ENCODE measurements around the gene RNU5B-1. TPM values are rescaled to one million over a fixed set of nuclear protein-coding genes. Genes with fewer than 3 reads are reported as not detected.

The RNU5B-1 gene
- total and polyA plus RNA-seq, 2 of the 8 experiments (the other 6 are each of a cell fraction or from before 2014, with no cell fraction given), result not detected

DNA sequence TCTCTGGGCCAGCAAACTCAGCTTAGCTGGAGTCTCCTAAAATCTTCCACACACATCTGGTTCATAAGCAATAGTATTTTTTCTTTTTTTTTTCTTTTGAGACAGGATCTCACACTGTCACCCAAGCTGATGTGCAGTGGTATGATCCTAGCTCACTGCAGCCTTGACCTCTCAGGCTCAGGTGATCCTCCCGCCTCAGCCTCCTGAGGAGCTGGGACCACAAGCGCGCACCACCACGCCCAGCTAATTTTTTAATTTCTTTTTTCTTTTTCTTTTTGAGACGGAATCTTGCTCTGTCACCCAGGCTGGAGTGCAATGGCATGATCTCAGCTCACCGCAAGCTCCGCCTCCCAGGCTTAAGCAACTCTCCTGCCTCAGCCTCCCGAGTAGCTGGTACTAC is 34.3 kb downstream of the RNU5B-1 start:
- H3K4me1 ChIP-seq (replicated peaks in 1 of 4; ENCODE audit: control insufficient read depth in 3 of 4, insufficient read depth in 4 of 4, low read length in 3 of 4), result peaks cover 20 to 44% (median 34%) of the 10 kb centered on the region in 4 experiments
- H3K27ac ChIP-seq (ENCODE audit: low read depth, low read length), result no peak overlapping the region
- CTCF ChIA-PET (ENCODE audit: partially characterized antibody), result interaction anchor here (0.6 to 5.5 kb wide), 15 partner anchors 13 to 518 kb away, joined by 3 to 50 read pairs (median 4); no protein-coding TSS in a partner anchor
- no peak overlapping the region for H3K9ac ChIP-seq (replicated peaks in 1 of 4; ENCODE audit: extremely low read depth in 1 of 4, low read depth in 3 of 4, low read length in 3 of 4)
- no peak overlapping the region for H2BK120ac ChIP-seq (replicated peaks; ENCODE audit: low read depth, low read length)
- POLR2A ChIA-PET (ENCODE audit: partially characterized antibody), result interaction anchor here (0.8 to 3.7 kb wide), 6 partner anchors 10 to 48 kb away, joined by 3 to 20 read pairs (median 4); partner anchors contain the start of gene IGDCC3
- no peaks in the 10 kb centered on the region for H3K36me3 ChIP-seq (ENCODE audit: control insufficient read depth in 2 of 4, insufficient read depth in 4 of 4, low read length in 3 of 4)
- no peak overlapping the region for H4K8ac ChIP-seq (ENCODE audit: extremely low read depth, insufficient read depth, low read length)
- no peak for DNase-seq (ENCODE audit: low read depth in 1 of 2, low spot score in 2 of 2)
- no peaks in the 10 kb centered on the region for H3K27me3 ChIP-seq (replicated peaks in 1 of 4; ENCODE audit: control insufficient read depth in 3 of 4, extremely low read depth in 1 of 4, insufficient read depth in 3 of 4, low read length in 3 of 4)
- no peak overlapping the region for H2AFZ ChIP-seq (ENCODE audit: low read length)
- no peak overlapping the region for H2BK5ac ChIP-seq (ENCODE audit: low read depth, low read length)
- no peak overlapping the region for H2BK20ac ChIP-seq (ENCODE audit: low read length)
- H2BK12ac ChIP-seq (ENCODE audit: low read depth, low read length), result no peak overlapping the region
- H3K79me2 ChIP-seq (ENCODE audit: control insufficient read depth in 1 of 2, insufficient read depth in 2 of 2, low read length in 2 of 2), result no peaks in the 10 kb centered on the region; a peak in 1 of 4 replicates
- no peak overlapping the region for H3K56ac ChIP-seq (replicated peaks; ENCODE audit: insufficient read length, low read depth, low read length)
- H4K5ac ChIP-seq (ENCODE audit: insufficient read length, low read depth, low read length), result no peak overlapping the region
- H2AK5ac ChIP-seq (ENCODE audit: low read depth, low read length), result 0 out of 2 replicates have a peak overlapping the region, but pooled peaks have one; percentile 53
- 93% methylated on average over 8 of the region's 8 CpGs; no CpG with 5 or more reads in 1 of the 2 experiments for WGBS, 2 experiments (ENCODE audit: extremely low coverage in 1 of 2, insufficient coverage in 1 of 2, insufficient read length in 1 of 2, insufficient replicate concordance in 2 of 2, low coverage in 1 of 2, low lambda C conversion rate in 2 of 2, missing lambda C conversion rate in 1 of 2)
- no peak overlapping the region for H3K14ac ChIP-seq (ENCODE audit: insufficient read length)
- peaks cover 4 to 8% of the 10 kb centered on the region in 2 experiments for H4K20me1 ChIP-seq (replicated peaks in 1 of 2; ENCODE audit: control insufficient read depth in 1 of 2, insufficient read depth in 2 of 2, low read length in 2 of 2)
- H4K91ac ChIP-seq (replicated peaks; ENCODE audit: insufficient read length, low read length), result no peak overlapping the region
- no peak overlapping the region for H3K4me2 ChIP-seq (ENCODE audit: insufficient read depth in 1 of 2, low read depth in 2 of 2, low read length in 2 of 2)
- H3K23ac ChIP-seq (ENCODE audit: insufficient read length), result no peak overlapping the region
- H3K79me1 ChIP-seq (ENCODE audit: low read depth, low read length), result peaks cover 7% of the 10 kb centered on the region
- no peaks in the 10 kb centered on the region for H3K9me3 ChIP-seq (ENCODE audit: insufficient read depth in 2 of 2, low read depth in 1 of 2, low read length in 1 of 2)
- H2BK15ac ChIP-seq (ENCODE audit: low read length), result no peak overlapping the region
- H3K23me2 ChIP-seq (ENCODE audit: low read depth, low read length), result no peaks in the 10 kb centered on the region
- H3K4ac ChIP-seq (replicated peaks; ENCODE audit: insufficient read length, low read depth, low read length), result no peak overlapping the region
- H3K4me3 ChIP-seq (ENCODE audit: extremely low read depth in 1 of 4, insufficient read depth in 2 of 4, low read depth in 3 of 4, low read length in 4 of 4), result no peak overlapping the region
- H3K18ac ChIP-seq (ENCODE audit: extremely low read depth, low read length), result no peak overlapping the region
- FAIRE-seq, result no peak
- TF ChIP-seq JUN (IDR thresholded peaks at IDR 0.05; ENCODE audit: low read depth, low read length) (no peak), EP300 (IDR thresholded peaks at IDR 0.05; ENCODE audit: borderline replicate concordance in 1 of 2, low read depth in 2 of 2, low read length in 2 of 2) (no peak), TAF1 (IDR thresholded peaks at IDR 0.05; ENCODE audit: low read depth, low read length) (no peak), YY1 (IDR thresholded peaks at IDR 0.05; ENCODE audit: low read depth, low read length) (no peak), CBX5 (IDR thresholded peaks at IDR 0.05; ENCODE audit: low read depth, low read length) (no peak), KDM4A (IDR thresholded peaks at IDR 0.05; ENCODE audit: low read depth, low read length, severe bottlenecking) (no peak), CHD2 (IDR thresholded peaks at IDR 0.05; ENCODE audit: low read length) (no peak), SUZ12 (IDR thresholded peaks at IDR 0.05; ENCODE audit: low read length) (no peak), SIN3A (conservative IDR thresholded peaks at IDR 0.05 in 1 of 2, IDR thresholded peaks at IDR 0.05 in 1 of 2; ENCODE audit: low read depth in 1 of 2, low read length in 2 of 2) (no peak), ZNF274 (IDR thresholded peaks at IDR 0.05; ENCODE audit: borderline replicate concordance, extremely low read depth, low read length) (no peak)
- TF ChIP-seq, protein P1, sequence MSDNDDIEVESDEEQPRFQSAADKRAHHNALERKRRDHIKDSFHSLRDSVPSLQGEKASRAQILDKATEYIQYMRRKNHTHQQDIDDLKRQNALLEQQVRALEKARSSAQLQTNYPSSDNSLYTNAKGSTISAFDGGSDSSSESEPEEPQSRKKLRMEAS (IDR thresholded peaks at IDR 0.05), result no peak
- TF ChIP-seq, protein P2, sequence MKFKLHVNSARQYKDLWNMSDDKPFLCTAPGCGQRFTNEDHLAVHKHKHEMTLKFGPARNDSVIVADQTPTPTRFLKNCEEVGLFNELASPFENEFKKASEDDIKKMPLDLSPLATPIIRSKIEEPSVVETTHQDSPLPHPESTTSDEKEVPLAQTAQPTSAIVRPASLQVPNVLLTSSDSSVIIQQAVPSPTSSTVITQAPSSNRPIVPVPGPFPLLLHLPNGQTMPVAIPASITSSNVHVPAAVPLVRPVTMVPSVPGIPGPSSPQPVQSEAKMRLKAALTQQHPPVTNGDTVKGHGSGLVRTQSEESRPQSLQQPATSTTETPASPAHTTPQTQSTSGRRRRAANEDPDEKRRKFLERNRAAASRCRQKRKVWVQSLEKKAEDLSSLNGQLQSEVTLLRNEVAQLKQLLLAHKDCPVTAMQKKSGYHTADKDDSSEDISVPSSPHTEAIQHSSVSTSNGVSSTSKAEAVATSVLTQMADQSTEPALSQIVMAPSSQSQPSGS (IDR thresholded peaks at IDR 0.05; ENCODE audit: low read length), result no peak
